Right atrium auricular region (tissue), 2 donors: ENCODE results near the gene DAAM2. TPM values are rescaled to one million over a fixed set of nuclear protein-coding genes. Genes with fewer than 3 reads are reported as not detected.

ENCODE experiments used
- DNase-seq: peaks from one replicate; pipeline ENCODE4 v3.0.0-alpha.2; 2019; ENCODE audit warnings: low spot score
- H3K27ac ChIP-seq, 2 donors: fragments of 200-600 bp; sonication (generic); 1 replicate in 1 of 2; 2 replicates in 1 of 2; pipeline ENCODE4 v1.5.1; 2016 to 2019
- H3K27me3 ChIP-seq, 2 donors: fragments of 200-600 bp; sonication (generic); one replicate each; pipeline versions ENCODE4 v1.5.1 to v1.6.0; 2017 to 2019
- H3K36me3 ChIP-seq: fragments of 200-600 bp; sonication (generic); one replicate; pipeline ENCODE4 v1.5.1; 2016
- H3K4me1 ChIP-seq, 2 donors: fragments of 200-600 bp; sonication (generic); one replicate each; pipeline versions ENCODE4 v1.5.1 to v1.6.0; 2017 to 2019
- H3K4me3 ChIP-seq, 2 donors: fragments of 200-600 bp; sonication (generic); 1 replicate in 1 of 2; 2 replicates in 1 of 2; pipeline ENCODE4 v1.5.1; 2017 to 2019; ENCODE audit warnings: mild to moderate bottlenecking in 1 of 2, moderate library complexity in 1 of 2
- H3K9me3 ChIP-seq, 2 donors: fragments of 200-600 bp; sonication (generic); one replicate each; pipeline ENCODE4 v1.5.1; 2019
- CTCF ChIP-seq, 2 donors: fragments of 200-600 bp; sonication (generic); IDR thresholded peaks; one replicate each; pipeline ENCODE4 v1.5.1; 2019; ENCODE audit warnings: antibody characterized with exemption in 2 of 2
- total RNA-seq, 2 donors: library from RNA; depleted of rRNA; stranded (reverse); fragments of >200 nt; gene quantifications; one replicate each; pipeline ENCODE4 v1.1.0, GENCODE V29; 2016

The DAAM2 gene
- total RNA-seq, 2 donors from 2014 or later, result 8.3 to 9.7 TPM

- H3K27me3 ChIP-seq, result no peaks in the 10 kb centered on the region
Measured at GRCh38 chr6:39918831-39919230, 126.7 kb downstream of the DAAM2 start.

GRCh38 chr6:39920157-39920556, 128.0 kb downstream of the DAAM2 start:
- TF ChIP-seq CTCF (IDR thresholded peaks at IDR 0.05), result no peak
- H3K4me1 ChIP-seq, result no peaks in the 10 kb centered on the region
- H3K4me3 ChIP-seq, result no peak overlapping the region
- H3K36me3 ChIP-seq, result peaks cover 51% of the 10 kb centered on the region
- no peak overlapping the region for H3K27ac ChIP-seq
- no peaks in the 10 kb centered on the region for H3K27me3 ChIP-seq
- H3K9me3 ChIP-seq, result no peaks in the 10 kb centered on the region
- no peak for DNase-seq

More at GRCh38 chr6:39918831-39919230, 126.7 kb downstream of the DAAM2 start:
- H3K4me1 ChIP-seq, result no peaks in the 10 kb centered on the region
- H3K27ac ChIP-seq, result no peak overlapping the region
- DNase-seq, result no peak
- no peaks in the 10 kb centered on the region for H3K9me3 ChIP-seq
- H3K4me3 ChIP-seq, result no peak overlapping the region
- peaks cover 51% of the 10 kb centered on the region for H3K36me3 ChIP-seq
- no peak for TF ChIP-seq CTCF (IDR thresholded peaks at IDR 0.05)

- H3K4me1 ChIP-seq, result peaks cover 0 to 12% of the 10 kb centered on the region in 2 donors
- H3K9me3 ChIP-seq, result no peaks in the 10 kb centered on the region
- DNase-seq, result no peak
- peaks cover 37% of the 10 kb centered on the region for H3K36me3 ChIP-seq
- H3K27me3 ChIP-seq, result no peaks in the 10 kb centered on the region
- no peak overlapping the region for H3K4me3 ChIP-seq
- H3K27ac ChIP-seq, result no peak overlapping the region
- TF ChIP-seq CTCF (IDR thresholded peaks at IDR 0.05), result no peak
Measured at GRCh38 chr6:39922821-39923220, 130.6 kb downstream of the DAAM2 start.

GRCh38 chr6:39923394-39923793, 131.2 kb downstream of the DAAM2 start:
- Histone ChIP-seq H3K9me3 (no peaks in the 10 kb centered on the region), H3K27ac (no peak overlapping the region), H3K4me3 (no peak overlapping the region), H3K27me3 (no peaks in the 10 kb centered on the region), H3K36me3 (peaks cover 37% of the 10 kb centered on the region), H3K4me1 (peaks cover 0 to 13% of the 10 kb centered on the region in 2 donors)
- no peak for TF ChIP-seq CTCF (IDR thresholded peaks at IDR 0.05)
- no peak for DNase-seq

- Histone ChIP-seq H3K9me3 (no peaks in the 10 kb centered on the region), H3K4me1 (peaks cover 0 to 13% of the 10 kb centered on the region in 2 donors), H3K27me3 (no peaks in the 10 kb centered on the region), H3K4me3 (no peak overlapping the region), H3K27ac (no peak overlapping the region), H3K36me3 (peaks cover 37% of the 10 kb centered on the region)
- no peak for DNase-seq
- no peak for TF ChIP-seq CTCF (IDR thresholded peaks at IDR 0.05)
Measured at GRCh38 chr6:39923861-39924260, 131.7 kb downstream of the DAAM2 start.

GRCh38 chr6:39924283-39924682, 132.1 kb downstream of the DAAM2 start:
- peaks cover 37% of the 10 kb centered on the region for H3K36me3 ChIP-seq
- TF ChIP-seq CTCF (IDR thresholded peaks at IDR 0.05), result no peak
- no peak overlapping the region for H3K27ac ChIP-seq
- peaks cover 0 to 17% of the 10 kb centered on the region in 2 donors for H3K4me1 ChIP-seq
- no peak overlapping the region for H3K4me3 ChIP-seq
- no peak for DNase-seq
- H3K27me3 ChIP-seq, result no peaks in the 10 kb centered on the region
- no peaks in the 10 kb centered on the region for H3K9me3 ChIP-seq
